HG03095 (cell line): ENCODE data around the gene PEX11G.
"Not testable (repeated sequence)": the region's sequence is repeated elsewhere in the genome, so short reads cannot be mapped to it uniquely, and the experiment has no call there.

Experiments
- ATAC-seq: cut with Tn5 transposase; IDR thresholded peaks from one replicate; pipeline ENCODE4 v1.9.1; 2021; ENCODE audit warnings: moderate library complexity; ENCODE audit not compliant: unreplicated experiment

The PEX11G gene

GRCh38 chr19:7470540-7471305 lies 18.1 kb downstream of the PEX11G start:
- no peak for ATAC-seq

GRCh38 chr19:7469669-7470285 lies 19.1 kb downstream of the PEX11G start:
- no peak for ATAC-seq

DNA sequence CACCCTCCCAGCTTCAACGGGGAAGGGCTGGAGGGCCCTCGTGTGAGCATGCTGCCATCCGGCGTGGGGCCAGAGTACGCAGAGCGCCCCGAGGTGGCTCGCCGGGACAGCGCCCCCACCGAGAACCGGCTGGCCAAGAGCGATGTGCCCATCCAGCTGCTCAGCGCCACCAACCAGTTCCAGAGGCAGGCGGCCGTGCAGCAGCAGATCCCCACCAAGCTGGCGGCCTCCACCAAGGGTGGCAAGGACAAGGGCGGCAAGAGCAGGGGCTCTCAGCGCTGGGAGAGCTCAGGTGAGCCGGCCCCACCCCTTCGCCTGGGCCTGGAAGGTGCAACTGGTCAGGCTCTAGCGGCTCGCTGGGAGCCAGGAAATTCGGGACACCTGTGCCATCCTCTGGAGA lies 20.0 kb downstream of the PEX11G start:
- ATAC-seq = no peak

GRCh38 chr19:7467009-7467989 lies 21.5 kb downstream of the PEX11G start:
- ATAC-seq = no peak

GRCh38 chr19:7463575-7463974 lies 25.3 kb downstream of the PEX11G start:
- no peak for ATAC-seq

DNA sequence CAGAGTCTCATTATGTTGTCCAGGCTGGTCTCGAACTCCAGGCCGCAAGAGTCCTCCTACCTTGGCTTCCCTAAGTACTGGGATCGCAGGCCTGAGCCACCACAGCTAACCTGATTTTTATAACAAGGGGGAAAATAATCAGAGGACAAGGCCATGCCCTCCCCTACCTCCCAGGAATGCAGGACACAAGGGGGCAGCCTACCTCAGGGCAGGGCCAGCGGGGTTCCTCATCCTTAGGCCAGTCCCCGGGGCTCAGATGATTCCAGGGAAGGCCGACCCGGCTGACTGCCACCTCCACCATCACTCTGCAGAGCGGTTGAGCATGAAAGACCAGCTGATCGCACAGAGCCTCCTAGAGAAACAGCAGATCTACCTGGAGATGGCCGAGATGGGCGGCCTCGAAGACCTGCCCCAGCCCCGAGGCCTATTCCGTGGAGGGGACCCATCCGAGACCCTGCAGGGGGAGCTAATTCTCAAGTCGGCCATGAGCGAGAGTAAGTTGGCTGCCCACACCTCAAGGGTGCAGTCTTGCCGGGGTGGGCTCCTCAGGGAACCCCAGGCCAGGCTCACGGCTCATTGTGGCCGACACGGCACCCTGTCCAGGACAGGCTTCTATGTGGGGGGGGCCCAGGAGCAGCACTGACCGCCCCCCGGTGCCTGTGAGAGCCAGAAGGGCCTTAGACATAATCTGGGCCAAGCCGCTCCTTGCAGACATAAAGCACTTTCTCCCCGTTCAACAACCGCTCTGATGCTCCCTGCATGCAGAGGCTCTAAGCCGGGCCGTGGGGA lies 26.8 kb downstream of the PEX11G start:
- ATAC-seq = no peak

- ATAC-seq = no peak
Observed at GRCh38 chr19:7460562-7460966, 28.3 kb downstream of the PEX11G start.

GRCh38 chr19:7459773-7460172 lies 29.1 kb downstream of the PEX11G start:
- ATAC-seq = no peak

DNA sequence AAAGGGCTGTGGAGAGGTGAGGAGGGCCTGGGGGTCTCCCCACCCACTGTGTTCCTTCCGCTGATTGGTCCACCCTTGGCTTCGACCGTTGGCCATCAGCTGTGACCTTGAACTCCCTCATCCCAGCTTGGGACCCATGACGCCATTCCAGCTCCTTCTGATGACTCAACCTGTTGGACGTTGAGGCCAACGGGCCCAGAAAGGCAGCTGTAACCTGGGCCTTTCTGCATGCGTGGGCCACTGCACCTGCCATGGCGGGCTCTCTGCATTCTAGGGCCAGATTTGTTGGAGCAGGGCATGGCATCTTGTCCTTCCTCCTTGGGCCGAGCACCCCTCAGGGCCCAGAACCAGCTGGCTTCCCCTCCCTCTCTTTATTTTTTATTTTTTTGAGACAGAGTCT lies 30.2 kb downstream of the PEX11G start:
- ATAC-seq = no peak

DNA sequence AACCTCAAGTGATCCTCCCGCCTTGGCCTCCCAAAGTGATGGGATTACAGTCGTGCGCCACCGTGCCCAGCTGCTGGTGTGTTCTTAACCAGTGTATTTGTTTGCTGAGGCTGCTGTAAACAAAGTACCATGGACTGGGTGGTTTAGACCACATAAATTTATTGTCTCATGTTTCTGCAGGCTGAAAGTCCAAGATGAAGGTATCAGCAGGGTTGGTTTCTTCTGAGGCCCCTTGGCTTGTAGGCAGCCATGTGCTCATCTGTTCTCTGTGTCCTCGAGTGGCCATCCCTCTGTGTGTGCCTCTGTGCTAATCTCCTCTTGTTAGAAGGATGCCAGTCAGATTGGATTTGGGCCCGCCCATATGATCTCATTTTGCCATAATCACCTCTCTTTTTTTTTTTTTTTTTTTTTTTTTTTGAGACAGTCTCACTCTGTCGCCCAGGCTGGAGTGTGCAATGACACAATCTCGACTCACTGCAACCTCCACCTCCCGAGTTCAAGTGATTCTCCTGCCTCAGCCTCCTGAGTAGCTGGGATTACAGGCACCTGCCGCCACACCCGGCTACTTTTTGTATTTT lies 31.8 kb downstream of the PEX11G start:
- no peak for ATAC-seq

GRCh38 chr19:7455600-7456296 lies 33.1 kb downstream of the PEX11G start:
- ATAC-seq = no peak

DNA sequence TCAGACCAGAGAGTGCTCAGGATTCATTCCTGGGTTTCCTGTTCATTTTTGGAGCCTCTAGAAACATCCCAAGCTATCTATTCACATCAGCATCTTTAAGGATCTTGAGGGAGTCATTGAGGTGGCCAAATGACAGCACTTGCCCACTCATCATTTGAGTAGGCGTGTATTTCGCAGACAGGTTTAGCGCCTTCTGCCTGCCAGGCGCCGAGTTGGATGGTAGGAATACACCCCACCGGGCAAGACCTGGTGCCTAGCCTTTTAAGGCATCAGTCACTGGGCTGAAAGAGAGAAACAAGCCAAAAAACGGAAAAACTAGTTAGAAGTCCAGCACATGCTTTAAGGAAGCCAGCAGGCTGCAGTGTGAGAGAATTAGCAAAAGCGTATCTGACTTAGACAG lies 33.8 kb downstream of the PEX11G start:
- no peak for ATAC-seq

- no peak for ATAC-seq
Observed at GRCh38 chr19:7450243-7451223, 38.3 kb downstream of the PEX11G start.

DNA sequence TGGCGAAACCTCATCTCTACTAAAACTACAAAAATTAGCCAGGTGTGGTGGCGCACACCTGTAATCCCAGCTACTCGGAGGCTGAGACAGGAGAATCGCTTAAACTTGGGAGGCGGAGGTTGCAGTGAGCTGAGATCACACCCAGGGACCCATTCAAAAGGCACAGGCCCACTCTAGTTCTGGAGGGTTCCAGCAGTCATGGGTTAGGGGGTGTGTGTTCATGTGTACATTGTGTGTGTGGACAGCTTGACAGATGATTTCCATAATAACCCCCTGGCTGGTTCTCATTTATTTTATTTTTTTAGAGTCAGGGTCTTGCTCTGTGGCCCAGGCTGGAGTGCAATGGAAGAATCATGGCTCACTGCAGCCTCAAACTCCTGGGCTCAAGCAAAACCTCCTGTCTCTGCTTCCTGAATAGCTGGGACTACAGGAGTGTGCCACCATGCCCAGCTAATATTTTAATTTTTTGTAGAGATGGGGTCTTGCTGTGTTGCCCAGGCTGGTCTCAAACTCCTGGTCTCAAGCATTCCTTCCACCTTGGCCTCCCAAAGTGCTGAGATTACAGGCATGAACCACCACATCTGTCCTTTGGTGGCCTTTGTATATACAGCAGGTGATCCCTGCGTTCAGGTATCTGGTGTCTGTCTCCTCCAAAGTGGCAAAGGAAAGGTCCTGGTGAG lies 39.3 kb downstream of the PEX11G start:
- not testable (repeated sequence) for ATAC-seq

DNA sequence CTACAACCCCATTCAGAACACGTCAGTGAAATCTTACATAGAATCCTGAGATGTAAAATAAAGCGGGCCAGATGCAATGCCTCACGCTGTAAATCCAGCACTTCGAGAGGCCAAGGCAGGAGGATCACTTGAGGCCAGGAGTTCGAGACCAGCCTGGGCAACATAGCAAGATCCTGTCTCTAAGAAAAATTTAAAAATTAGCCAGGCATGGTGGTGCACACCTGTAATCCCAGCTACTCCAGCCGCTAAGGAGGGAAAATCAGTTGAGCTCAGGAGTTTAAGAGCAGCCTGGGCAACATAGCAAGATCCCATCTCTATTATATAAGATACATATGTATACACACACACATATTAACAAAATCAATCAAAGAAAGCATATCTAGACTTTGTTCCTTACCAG lies 41.2 kb downstream of the PEX11G start:
- ATAC-seq = no peak

- ATAC-seq = no peak
Observed at GRCh38 chr19:7445104-7445503, 43.7 kb downstream of the PEX11G start.

DNA sequence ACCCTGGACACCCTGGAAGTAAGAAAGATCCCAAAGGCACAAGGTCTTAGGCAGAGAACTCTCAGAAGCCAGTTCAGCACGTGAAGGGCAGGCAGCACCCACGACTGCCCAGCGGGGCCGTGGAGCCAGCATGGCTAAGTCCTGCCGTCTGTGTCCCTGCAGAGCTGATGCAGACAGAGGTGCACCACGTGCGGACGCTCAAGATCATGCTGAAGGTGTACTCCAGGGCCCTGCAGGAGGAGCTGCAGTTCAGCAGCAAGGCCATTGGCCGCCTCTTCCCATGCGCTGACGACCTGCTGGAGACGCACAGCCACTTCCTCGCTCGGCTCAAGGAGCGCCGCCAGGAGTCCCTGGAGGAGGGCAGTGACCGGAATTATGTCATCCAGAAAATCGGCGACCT lies 44.8 kb downstream of the PEX11G start:
- no peak for ATAC-seq

DNA sequence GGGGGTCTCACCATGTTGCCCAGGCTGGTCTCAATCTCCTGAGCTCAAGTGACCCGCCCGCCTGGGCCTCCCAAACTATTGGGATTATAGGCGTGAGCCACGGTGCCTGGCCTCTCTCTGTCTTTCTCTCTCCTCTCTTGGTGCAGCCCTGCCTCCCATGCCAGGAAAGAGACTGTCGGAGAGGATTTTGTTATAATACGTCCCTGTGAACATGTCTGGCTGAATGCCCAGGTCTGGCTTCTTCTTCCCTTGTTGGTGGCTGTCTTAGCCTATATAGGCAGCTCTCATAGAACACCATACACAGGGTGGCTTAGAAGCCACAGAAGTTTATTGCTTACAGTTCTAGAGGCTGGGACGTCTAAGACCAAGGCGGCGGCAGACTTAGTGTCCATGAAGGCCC lies 46.4 kb downstream of the PEX11G start:
- ATAC-seq = no peak
